Fibroblast of skin of scalp (primary cell): Measurements from ENCODE around the gene SERPINB7.

Source experiments
- DNase-seq: peaks from one replicate; pipeline ENCODE4 v3.0.0-alpha.2; 2013

The SERPINB7 gene

GRCh38 chr18:63850020-63850419 lies 74.8 kb downstream of the SERPINB7 start:
- DNase-seq, result peak; percentile 44

- no peak for DNase-seq
Observed at GRCh38 chr18:63850636-63851035, 75.4 kb downstream of the SERPINB7 start.
